C4-2B (cell line): ENCODE results near the gene NOXO1.

ENCODE experiments used
- H3K27ac ChIP-seq: fragments of 450-650 bp; 2 replicates; pipeline ENCODE4 v1.5.1; 2017
- ZFX ChIP-seq: fragments of 450-650 bp; IDR thresholded peaks from 2 replicates; pipeline ENCODE4 v1.6.1; 2017
- TF ChIP-seq, protein P1 (sequence below): fragments of 450-650 bp; conservative IDR thresholded peaks from 2 replicates; pipeline ENCODE4 v1.5.1; 2017; ENCODE audit warnings: mild to moderate bottlenecking

The NOXO1 gene

DNA sequence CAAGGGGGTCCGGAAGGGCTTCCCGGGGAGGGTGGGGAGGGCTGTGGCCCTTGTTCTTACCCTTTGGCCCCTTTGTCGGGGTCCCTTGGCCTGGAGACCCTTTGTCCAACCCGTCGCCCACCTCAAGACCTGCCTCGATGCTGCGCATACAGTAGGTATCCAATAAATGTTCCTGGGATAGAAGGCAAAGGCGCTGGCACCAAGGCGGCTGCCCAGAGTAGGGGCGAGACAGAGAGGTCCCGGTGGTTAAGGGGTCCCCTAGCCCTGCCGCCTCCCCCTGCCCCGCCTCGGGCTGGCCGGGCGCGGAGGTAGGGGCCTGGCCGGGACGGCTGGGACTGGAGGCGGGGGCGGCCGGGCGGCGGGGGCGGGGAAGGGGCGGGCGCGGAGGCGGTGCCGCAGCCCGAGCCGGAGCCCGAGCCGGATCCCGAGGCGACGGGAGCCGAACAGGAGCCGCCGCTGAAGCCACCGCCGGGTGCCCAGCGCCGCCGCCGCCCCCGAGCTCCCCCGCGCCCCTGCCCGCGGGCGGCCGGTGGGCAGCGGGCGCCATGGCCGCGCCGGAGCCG, 45.3 kb upstream of the NOXO1 start, which contains the start of gene NHERF2:
Gene NHERF2 (plus strand): TSS at position 442 of the 563 bp plus-strand sequence. CDS start 104 bp downstream, at position 546.
- no peak for TF ChIP-seq ZFX
- TF ChIP-seq, protein P1, sequence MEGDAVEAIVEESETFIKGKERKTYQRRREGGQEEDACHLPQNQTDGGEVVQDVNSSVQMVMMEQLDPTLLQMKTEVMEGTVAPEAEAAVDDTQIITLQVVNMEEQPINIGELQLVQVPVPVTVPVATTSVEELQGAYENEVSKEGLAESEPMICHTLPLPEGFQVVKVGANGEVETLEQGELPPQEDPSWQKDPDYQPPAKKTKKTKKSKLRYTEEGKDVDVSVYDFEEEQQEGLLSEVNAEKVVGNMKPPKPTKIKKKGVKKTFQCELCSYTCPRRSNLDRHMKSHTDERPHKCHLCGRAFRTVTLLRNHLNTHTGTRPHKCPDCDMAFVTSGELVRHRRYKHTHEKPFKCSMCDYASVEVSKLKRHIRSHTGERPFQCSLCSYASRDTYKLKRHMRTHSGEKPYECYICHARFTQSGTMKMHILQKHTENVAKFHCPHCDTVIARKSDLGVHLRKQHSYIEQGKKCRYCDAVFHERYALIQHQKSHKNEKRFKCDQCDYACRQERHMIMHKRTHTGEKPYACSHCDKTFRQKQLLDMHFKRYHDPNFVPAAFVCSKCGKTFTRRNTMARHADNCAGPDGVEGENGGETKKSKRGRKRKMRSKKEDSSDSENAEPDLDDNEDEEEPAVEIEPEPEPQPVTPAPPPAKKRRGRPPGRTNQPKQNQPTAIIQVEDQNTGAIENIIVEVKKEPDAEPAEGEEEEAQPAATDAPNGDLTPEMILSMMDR = no peak
- H3K27ac ChIP-seq = peak within 1 kb of the TSS; percentile 97

DNA sequence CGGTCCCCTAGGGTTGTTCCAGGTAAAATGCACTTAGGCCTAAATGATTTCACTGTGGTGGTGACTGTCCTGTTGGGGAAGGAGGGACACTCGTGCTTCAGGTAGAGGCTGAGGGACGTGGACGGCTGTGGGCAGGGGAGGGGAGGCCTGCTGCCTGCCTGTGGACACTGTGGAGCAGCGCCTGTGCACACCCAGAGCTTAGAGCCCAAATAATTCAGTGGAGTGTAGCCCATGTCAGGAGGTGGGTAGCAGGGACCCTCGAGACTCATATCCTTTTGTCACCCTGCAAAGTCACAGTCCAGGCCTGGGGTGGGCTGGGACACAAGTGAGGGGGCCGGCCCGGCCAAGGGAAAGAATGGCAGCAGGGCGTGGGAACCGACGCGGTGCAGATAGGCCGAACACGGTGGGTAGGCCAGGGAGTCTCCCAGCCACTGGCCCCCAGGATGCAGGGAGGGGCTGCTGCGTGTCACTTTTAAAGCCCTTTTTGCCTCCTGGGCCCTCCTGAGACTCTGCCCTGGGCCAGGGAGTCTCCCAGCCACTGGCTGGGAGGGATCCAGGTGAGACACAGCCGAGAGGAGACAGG, 44.7 kb upstream of the NOXO1 start:
- H3K27ac ChIP-seq = peak overlapping the region; percentile 97
- TF ChIP-seq, protein P1 = no peak
- TF ChIP-seq ZFX = no peak

DNA sequence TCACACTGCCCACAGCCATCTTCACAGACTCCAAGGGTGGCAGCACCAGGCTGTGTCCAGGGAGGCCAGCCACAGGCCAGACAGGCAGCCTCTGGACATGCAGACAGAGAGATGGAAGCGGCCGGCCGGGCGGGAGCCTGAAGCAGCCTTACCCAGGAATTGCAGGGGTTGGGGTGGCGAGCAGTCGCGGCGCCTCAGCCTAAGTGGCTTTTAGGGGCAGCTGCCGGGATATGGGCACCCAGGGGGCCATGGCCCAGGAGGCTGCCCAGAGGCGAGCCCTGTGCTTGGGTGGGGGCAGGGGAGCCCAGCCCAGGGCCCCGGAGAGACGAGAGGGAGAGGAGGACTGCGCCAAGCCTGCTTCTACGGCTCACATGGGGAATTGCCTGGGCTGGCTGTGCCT, 44.0 kb upstream of the NOXO1 start:
- TF ChIP-seq, protein P1 = no peak
- no peak for TF ChIP-seq ZFX
- peak overlapping the region; percentile 97; the same call in 1 of the 2 replicates for H3K27ac ChIP-seq

DNA sequence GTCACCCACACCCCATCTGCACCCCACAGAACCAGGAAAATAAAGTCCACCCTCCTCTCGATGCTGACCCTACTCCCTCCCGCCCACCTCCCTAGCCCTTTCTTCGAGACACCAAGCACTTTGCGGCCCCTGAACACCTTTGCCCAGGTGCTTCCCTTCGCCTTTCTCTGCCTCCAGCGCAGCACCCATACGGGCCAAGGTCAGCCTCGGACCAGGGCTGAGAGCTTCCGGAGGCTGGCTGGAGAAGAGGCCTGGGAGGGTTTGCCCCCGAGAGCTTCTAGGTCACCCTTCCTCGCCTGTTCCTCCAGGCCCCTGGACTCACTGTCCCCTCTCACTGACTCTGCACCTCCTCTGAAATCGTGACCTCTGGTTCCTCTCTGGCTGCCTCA, 42.8 kb upstream of the NOXO1 start:
- no peak for TF ChIP-seq ZFX
- peak overlapping the region; percentile 74; the same call in 1 of the 2 replicates for H3K27ac ChIP-seq

DNA sequence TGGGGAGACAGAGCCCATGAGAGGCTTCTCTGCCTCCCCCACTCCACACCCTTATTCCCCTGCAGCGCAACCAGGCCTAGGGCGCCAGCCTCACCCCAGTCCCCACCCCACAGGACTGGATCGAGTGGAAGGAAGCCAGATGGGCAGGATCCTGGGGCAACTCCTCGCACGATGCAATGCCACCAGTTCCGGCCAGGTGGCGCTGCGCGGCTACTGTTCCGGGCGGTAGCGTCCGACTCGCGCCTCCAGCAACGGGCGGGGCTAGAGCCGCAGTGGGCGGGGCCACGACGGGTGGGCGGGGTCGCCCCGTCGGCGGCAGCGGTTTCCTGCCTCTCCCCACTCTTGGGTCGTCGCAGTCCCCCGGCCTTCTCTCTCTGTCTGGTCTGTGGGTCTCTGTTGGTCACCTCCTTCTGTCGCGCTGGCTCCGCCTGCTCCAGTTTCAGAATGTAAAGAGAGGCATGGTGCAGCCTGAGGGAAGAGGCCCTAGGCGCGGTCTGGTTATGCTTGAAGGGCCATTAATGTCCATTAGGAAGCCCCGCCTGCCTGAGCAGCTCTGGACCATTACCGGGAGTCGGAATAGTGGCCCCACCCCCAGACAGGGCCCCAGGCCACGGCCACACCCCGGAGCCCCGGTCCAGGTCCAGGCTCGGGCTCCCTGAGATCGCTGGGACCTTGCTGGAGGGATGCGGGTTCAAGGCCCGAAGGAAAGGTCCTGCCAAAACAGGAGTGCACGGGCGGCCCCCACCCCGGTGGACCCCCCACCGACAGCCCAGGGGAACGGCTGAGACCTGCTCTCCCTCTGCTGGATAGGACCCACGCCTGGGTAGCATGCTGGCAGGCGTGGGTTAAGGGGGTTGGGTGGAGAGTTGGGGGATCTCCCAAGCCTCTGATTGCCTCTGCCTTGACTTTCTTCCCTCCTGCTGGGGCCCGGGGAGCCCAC, 42.1 kb upstream of the NOXO1 start:
- H3K27ac ChIP-seq = peak overlapping the region; percentile 74
- TF ChIP-seq ZFX = no peak
- TF ChIP-seq, protein P1 = peak; percentile 94

DNA sequence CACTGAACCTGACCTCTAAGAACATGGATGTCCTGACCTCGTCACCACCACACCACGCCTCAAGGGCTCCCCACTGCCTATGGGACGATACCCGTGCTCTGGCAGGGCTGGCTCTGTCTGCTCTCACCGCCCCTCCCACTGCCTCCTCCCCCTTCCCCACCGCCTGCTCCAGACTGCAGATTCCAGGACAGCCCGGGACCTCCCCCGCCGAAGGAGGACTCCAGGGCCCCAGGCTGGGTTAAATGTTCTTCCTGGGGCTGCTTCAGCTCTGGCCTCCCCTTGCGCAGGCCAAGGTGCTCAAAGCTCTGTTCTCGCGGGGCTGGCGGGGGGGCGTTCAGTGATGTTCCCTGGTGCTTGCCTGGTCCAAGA, 41.4 kb upstream of the NOXO1 start:
- TF ChIP-seq ZFX = no peak
- TF ChIP-seq, protein P1 = no peak
- H3K27ac ChIP-seq = peak overlapping the region; percentile 74

DNA sequence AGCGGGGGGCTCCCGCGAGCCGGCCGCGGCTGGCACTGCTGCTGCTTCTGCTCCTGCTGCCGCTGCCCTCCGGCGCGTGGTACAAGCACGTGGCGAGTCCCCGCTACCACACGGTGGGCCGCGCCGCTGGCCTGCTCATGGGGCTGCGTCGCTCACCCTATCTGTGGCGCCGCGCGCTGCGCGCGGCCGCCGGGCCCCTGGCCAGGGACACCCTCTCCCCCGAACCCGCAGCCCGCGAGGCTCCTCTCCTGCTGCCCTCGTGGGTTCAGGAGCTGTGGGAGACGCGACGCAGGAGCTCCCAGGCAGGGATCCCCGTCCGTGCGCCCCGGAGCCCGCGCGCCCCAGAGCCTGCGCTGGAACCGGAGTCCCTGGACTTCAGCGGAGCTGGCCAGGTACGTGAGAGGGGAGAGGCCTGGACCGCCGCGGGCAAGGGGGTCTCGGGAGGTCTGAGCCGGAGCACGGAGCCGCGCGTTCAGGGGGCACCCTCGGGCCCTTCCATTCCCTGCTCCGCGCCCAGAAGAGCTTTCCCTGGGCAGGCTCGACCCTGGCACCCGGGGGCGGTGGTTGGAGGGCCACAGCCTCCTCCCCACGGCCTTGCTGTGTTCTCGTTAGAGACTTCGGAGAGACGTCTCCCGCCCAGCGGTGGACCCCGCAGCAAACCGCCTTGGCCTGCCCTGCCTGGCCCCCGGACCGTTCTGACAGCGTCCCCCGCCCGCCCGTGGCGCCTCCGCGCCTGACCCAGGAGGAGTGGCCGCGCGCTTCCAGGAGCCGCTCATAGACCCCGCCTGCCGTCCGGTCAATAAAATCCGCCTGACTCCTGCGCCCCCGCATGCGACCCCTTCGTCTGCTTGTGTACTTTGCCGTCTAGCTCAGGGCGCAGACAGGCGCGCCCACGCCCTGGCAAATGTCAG, 38.9 kb upstream of the NOXO1 start:
- TF ChIP-seq, protein P1 = no peak
- TF ChIP-seq ZFX = no peak

More for the DNA sequence above, 38.9 kb upstream of the NOXO1 start:
- H3K27ac ChIP-seq = no peak overlapping the region
